ENCODE measurements around the gene CEL. TPM values are rescaled to one million over a fixed set of nuclear protein-coding genes. Genes with fewer than 3 reads are reported as not detected.
"Not testable (repeated sequence)": the region's sequence is repeated elsewhere in the genome, so short reads cannot be mapped to it uniquely, and the experiment has no call there.

The CEL gene
- total RNA-seq, 1 experiment from 2014 or later = 3.6 TPM

- not testable (repeated sequence) for H3K9me3 ChIP-seq (ENCODE audit: control insufficient read depth, low read depth, low read length); H2BK12ac ChIP-seq (ENCODE audit: insufficient read length, low read depth, low read length); H3K9me3 Mint-ChIP-seq; H4K5ac ChIP-seq (ENCODE audit: insufficient read length, low read depth, low read length); H2BK15ac ChIP-seq (ENCODE audit: low read depth, low read length); H2AK5ac ChIP-seq (ENCODE audit: insufficient read length, low read length); H2AFZ ChIP-seq (ENCODE audit: low read length); H2BK120ac ChIP-seq (ENCODE audit: low read depth, low read length, poor library complexity, severe bottlenecking); H3K4me2 ChIP-seq (ENCODE audit: insufficient read depth, insufficient read length, low read length); H3K36me3 Mint-ChIP-seq (ENCODE audit: insufficient read depth in 1 of 3, low read depth in 3 of 3); H4K20me1 ChIP-seq (ENCODE audit: control insufficient read depth, insufficient read depth, insufficient read length); H3K9ac ChIP-seq (ENCODE audit: extremely low read depth, insufficient read length, low read length); H3K23me2 ChIP-seq (ENCODE audit: insufficient read length, low read depth, low read length, poor library complexity, severe bottlenecking); H2BK20ac ChIP-seq (ENCODE audit: low read depth, low read length, poor library complexity, severe bottlenecking); H4K91ac ChIP-seq (ENCODE audit: insufficient read length, low read depth, low read length); H3K56ac ChIP-seq (ENCODE audit: insufficient read length, low read depth, low read length); H3K27ac ChIP-seq (ENCODE audit: insufficient read length, low read depth, low read length); H2BK5ac ChIP-seq (ENCODE audit: insufficient read length, low read length); H3K27me3 ChIP-seq (ENCODE audit: insufficient read depth, low read length); H3K23ac ChIP-seq (ENCODE audit: insufficient read length, low read depth, low read length); H3K79me1 ChIP-seq (ENCODE audit: insufficient read depth, low read depth, low read length, poor library complexity, severe bottlenecking); H4K8ac ChIP-seq (replicated peaks; ENCODE audit: insufficient read length, low read depth, low read length); H3K4me1 ChIP-seq (ENCODE audit: insufficient read depth, low read length); H3K27ac Mint-ChIP-seq; H3K14ac ChIP-seq (ENCODE audit: insufficient read depth, low read length); H3K18ac ChIP-seq (ENCODE audit: insufficient read length, low read depth, low read length); H3K4ac ChIP-seq (ENCODE audit: low read depth, low read length); H3K79me2 ChIP-seq (ENCODE audit: insufficient read depth, low read length); H3T11ph ChIP-seq (ENCODE audit: low read length); H3K4me3 Mint-ChIP-seq
- H3K27me3 Mint-ChIP-seq (ENCODE audit: low read depth) = peaks cover 10% of the 10 kb centered on the region
- peak; percentile 23 for DNase-seq
- WGBS (ENCODE audit: extremely low coverage, insufficient read length, low lambda C conversion rate) = no CpG with 5 or more reads among the region's 12 CpGs
- H3K4me1 Mint-ChIP-seq = peaks cover 13 to 15% of the 10 kb centered on the region in 2 experiments
Observed at GRCh38 chr9:133081957-133082644, 20.3 kb downstream of the CEL start.

GRCh38 chr9:133083688-133084087 is 21.9 kb downstream of the CEL start:
- not testable (repeated sequence) for H2BK20ac ChIP-seq (ENCODE audit: low read depth, low read length, poor library complexity, severe bottlenecking); H3K79me1 ChIP-seq (ENCODE audit: insufficient read depth, low read depth, low read length, poor library complexity, severe bottlenecking); H4K20me1 ChIP-seq (ENCODE audit: control insufficient read depth, insufficient read depth, insufficient read length); H2AK5ac ChIP-seq (ENCODE audit: insufficient read length, low read length); H3K18ac ChIP-seq (ENCODE audit: insufficient read length, low read depth, low read length); H3K79me2 ChIP-seq (ENCODE audit: insufficient read depth, low read length); H3K23ac ChIP-seq (ENCODE audit: insufficient read length, low read depth, low read length); H4K8ac ChIP-seq (replicated peaks; ENCODE audit: insufficient read length, low read depth, low read length); H3K36me3 Mint-ChIP-seq (ENCODE audit: insufficient read depth in 1 of 3, low read depth in 3 of 3); H2BK120ac ChIP-seq (ENCODE audit: low read depth, low read length, poor library complexity, severe bottlenecking); H3K9ac ChIP-seq (ENCODE audit: extremely low read depth, insufficient read length, low read length); H3K27me3 ChIP-seq (ENCODE audit: insufficient read depth, low read length); H3K27ac Mint-ChIP-seq; H3K27ac ChIP-seq (ENCODE audit: insufficient read length, low read depth, low read length); DNase-seq; H3K9me3 ChIP-seq (ENCODE audit: control insufficient read depth, low read depth, low read length); H2BK12ac ChIP-seq (ENCODE audit: insufficient read length, low read depth, low read length); H3K9me3 Mint-ChIP-seq; H2BK15ac ChIP-seq (ENCODE audit: low read depth, low read length); H3T11ph ChIP-seq (ENCODE audit: low read length); H3K23me2 ChIP-seq (ENCODE audit: insufficient read length, low read depth, low read length, poor library complexity, severe bottlenecking); H4K91ac ChIP-seq (ENCODE audit: insufficient read length, low read depth, low read length); H3K14ac ChIP-seq (ENCODE audit: insufficient read depth, low read length); H2AFZ ChIP-seq (ENCODE audit: low read length); H3K56ac ChIP-seq (ENCODE audit: insufficient read length, low read depth, low read length); H3K4ac ChIP-seq (ENCODE audit: low read depth, low read length); H3K4me3 Mint-ChIP-seq; H3K27me3 Mint-ChIP-seq (ENCODE audit: low read depth); H2BK5ac ChIP-seq (ENCODE audit: insufficient read length, low read length); H3K4me2 ChIP-seq (ENCODE audit: insufficient read depth, insufficient read length, low read length); H3K4me1 ChIP-seq (ENCODE audit: insufficient read depth, low read length); H4K5ac ChIP-seq (ENCODE audit: insufficient read length, low read depth, low read length)
- H3K4me1 Mint-ChIP-seq = peaks cover 13 to 15% of the 10 kb centered on the region in 2 experiments
- no CpG with 5 or more reads among the region's 9 CpGs for WGBS (ENCODE audit: extremely low coverage, insufficient read length, low lambda C conversion rate)
